Activated CD4-positive, alpha-beta T cell treated with anti-CD3 and anti-CD28 coated beads for 36 hours (primary cell): Measurements from ENCODE around the gene TCHH. TPM values are rescaled to one million over a fixed set of nuclear protein-coding genes. Genes with fewer than 3 reads are reported as not detected.

ENCODE experiments used
- ATAC-seq: fragments of 200-7000 bp; cut with Tn5 transposase; one replicate; pipeline ENCODE4 v1.10.0; 2021; ENCODE audit warnings: mild to moderate bottlenecking, moderate library complexity
- CTCF ChIA-PET: fragments of 350-600 bp; sonication (Branson Sonifier 250); formaldehyde crosslinking; loops from one replicate; lab custom pipeline; 2021; ENCODE audit warnings: antibody characterized with exemption; lab: Charles Lee
- POLR2A ChIA-PET: fragments of 350-600 bp; sonication (Branson Sonifier 250); formaldehyde crosslinking; loops from one replicate; lab custom pipeline; 2021; ENCODE audit warnings: antibody characterized with exemption, inconsistent platforms; lab: Charles Lee
- DNase-seq: peaks from one replicate; pipeline ENCODE4 v3.0.0-alpha.2; 2020
- H3K27ac Mint-ChIP-seq: one replicate; pipeline ENCODE4 v1.8.0; 2021; ENCODE audit warnings: mixed read lengths
- H3K27me3 Mint-ChIP-seq: one replicate; pipeline ENCODE4 v1.8.0; 2021; ENCODE audit warnings: mixed read lengths
- H3K36me3 Mint-ChIP-seq: one replicate; pipeline ENCODE4 v1.8.0; 2021; ENCODE audit warnings: low read depth, mixed read lengths
- H3K4me1 Mint-ChIP-seq: one replicate; pipeline ENCODE4 v1.8.0; 2021; ENCODE audit warnings: mixed read lengths
- H3K4me3 Mint-ChIP-seq: one replicate; pipeline ENCODE4 v1.8.0; 2021; ENCODE audit warnings: mild to moderate bottlenecking, moderate library complexity, mixed read lengths
- H3K9me3 Mint-ChIP-seq: one replicate; pipeline ENCODE4 v1.8.0; 2021; ENCODE audit warnings: low read depth, mixed read lengths
- intact Hi-C, 2 experiments: fragments of 100-400 bp; cut with DNase I in 1 of 2; cut with micrococcal nuclease in 1 of 2; formaldehyde crosslinking; loops; one replicate each; pipeline versions ENCODE4 v1.14.2 to v1.15.1; 2022 to 2024; cut with DNase I, micrococcal nuclease
- total RNA-seq, 2 experiments: library from RNA; stranded (reverse); gene quantifications; one replicate each; pipeline ENCODE4 v1.2.3, GENCODE V29; 2021

The TCHH gene
- total RNA-seq, 2 experiments from 2014 or later, result 0.05 TPM; not detected in 1

- no peak overlapping the region for H3K27ac Mint-ChIP-seq
- H3K4me3 Mint-ChIP-seq, result no peak overlapping the region
- H3K9me3 Mint-ChIP-seq, result no peaks in the 10 kb centered on the region
- ChIA-PET POLR2A (interaction anchor here (0.6 kb wide), 1 partner anchor 348 kb away, joined by 7 read pairs; no protein-coding TSS in a partner anchor), CTCF (interaction anchor here (0.6 to 6.3 kb wide), 20 partner anchors 11 to 1833 kb away, joined by 3 to 33 read pairs (median 4); no protein-coding TSS in a partner anchor)
- no peaks in the 10 kb centered on the region for H3K4me1 Mint-ChIP-seq
- peaks cover 14% of the 10 kb centered on the region for H3K27me3 Mint-ChIP-seq
- intact Hi-C loops, result loop anchor here (2.0 to 5.0 kb wide), 2 partner anchors 59 to 77 kb away; no protein-coding TSS in a partner anchor
- DNase-seq (peak; percentile 70), ATAC-seq (peak; percentile 40)
- H3K36me3 Mint-ChIP-seq, result no peaks in the 10 kb centered on the region
Measured at GRCh38 chr1:152111515-152111968, 3.7 kb downstream of the TCHH start.

- peak; percentile 63 for ATAC-seq
- Mint-ChIP-seq H3K27me3 (peaks cover 13% of the 10 kb centered on the region), H3K4me3 (no peak overlapping the region), H3K9me3 (no peaks in the 10 kb centered on the region), H3K27ac (no peak overlapping the region), H3K4me1 (no peaks in the 10 kb centered on the region), H3K36me3 (no peaks in the 10 kb centered on the region)
- CTCF ChIA-PET, result interaction anchor here (0.6 to 6.3 kb wide), 22 partner anchors 10 to 1834 kb away, joined by 3 to 33 read pairs (median 4); no protein-coding TSS in a partner anchor
- POLR2A ChIA-PET, result no interaction called here
- DNase-seq, result peak; percentile 65
- intact Hi-C loops, result loop anchor here (1.0 to 5.0 kb wide), 3 partner anchors 59 to 78 kb away; no protein-coding TSS in a partner anchor
Measured at GRCh38 chr1:152110860-152111514, 4.3 kb downstream of the TCHH start.

GRCh38 chr1:152110365-152110859, 4.8 kb downstream of the TCHH start:
- ATAC-seq (peak; percentile 75), DNase-seq (peak; percentile 62)
- intact Hi-C loops, result loop anchor here (1.0 to 5.0 kb wide), 3 partner anchors 58 to 78 kb away; no protein-coding TSS in a partner anchor
- Mint-ChIP-seq H3K4me1 (no peaks in the 10 kb centered on the region), H3K9me3 (no peaks in the 10 kb centered on the region), H3K4me3 (no peak overlapping the region), H3K36me3 (no peaks in the 10 kb centered on the region), H3K27ac (no peak overlapping the region), H3K27me3 (peaks cover 14% of the 10 kb centered on the region)
- ChIA-PET POLR2A (interaction anchor here (1.0 kb wide), 1 partner anchor 51 kb away, joined by 3 read pairs; no protein-coding TSS in a partner anchor), CTCF (interaction anchor here (0.6 to 6.3 kb wide), 18 partner anchors 9 to 349 kb away, joined by 3 to 33 read pairs (median 6); no protein-coding TSS in a partner anchor)

GRCh38 chr1:152109998-152110294, 5.3 kb downstream of the TCHH start:
- ChIA-PET POLR2A (interaction anchor here (1.0 kb wide), 1 partner anchor 52 kb away, joined by 3 read pairs; no protein-coding TSS in a partner anchor), CTCF (interaction anchor here (0.6 to 6.3 kb wide), 17 partner anchors 9 to 1385 kb away, joined by 3 to 33 read pairs (median 4); no protein-coding TSS in a partner anchor)
- no peaks in the 10 kb centered on the region for H3K9me3 Mint-ChIP-seq
- no peaks in the 10 kb centered on the region for H3K36me3 Mint-ChIP-seq
- H3K4me1 Mint-ChIP-seq, result no peaks in the 10 kb centered on the region
- no peak for ATAC-seq
- DNase-seq, result no peak
- peaks cover 15% of the 10 kb centered on the region for H3K27me3 Mint-ChIP-seq
- H3K4me3 Mint-ChIP-seq, result no peak overlapping the region
- H3K27ac Mint-ChIP-seq, result no peak overlapping the region
- intact Hi-C loops, result loop anchor here (1.0 to 5.0 kb wide), 3 partner anchors 58 to 79 kb away; no protein-coding TSS in a partner anchor

GRCh38 chr1:152109231-152109997, 5.8 kb downstream of the TCHH start:
- ChIA-PET CTCF (interaction anchor here (0.6 to 6.3 kb wide), 15 partner anchors 8 to 1386 kb away, joined by 3 to 33 read pairs (median 5); no protein-coding TSS in a partner anchor), POLR2A (interaction anchor here (1.0 kb wide), 1 partner anchor 52 kb away, joined by 3 read pairs; no protein-coding TSS in a partner anchor)
- no peak overlapping the region for H3K27ac Mint-ChIP-seq

GRCh38 chr1:152108882-152109222, 6.4 kb downstream of the TCHH start:
- no peak overlapping the region for H3K4me3 Mint-ChIP-seq
- ChIA-PET CTCF (interaction anchor here (0.7 to 6.3 kb wide), 9 partner anchors 9 to 350 kb away, joined by 3 to 33 read pairs (median 8); no protein-coding TSS in a partner anchor), POLR2A (no interaction called here)
- no peaks in the 10 kb centered on the region for H3K4me1 Mint-ChIP-seq
- H3K36me3 Mint-ChIP-seq, result no peaks in the 10 kb centered on the region
- H3K9me3 Mint-ChIP-seq, result no peaks in the 10 kb centered on the region
- intact Hi-C loops, result no loop called here
- ATAC-seq, result no peak
- DNase-seq, result no peak
- H3K27ac Mint-ChIP-seq, result no peak overlapping the region
- H3K27me3 Mint-ChIP-seq, result peaks cover 14% of the 10 kb centered on the region

More at GRCh38 chr1:152109231-152109997, 5.8 kb downstream of the TCHH start:
- no peak overlapping the region for H3K4me3 Mint-ChIP-seq
- ATAC-seq (no peak), DNase-seq (peak; percentile 6)
- H3K27me3 Mint-ChIP-seq, result peaks cover 14% of the 10 kb centered on the region
- intact Hi-C loops, result no loop called here
- H3K9me3 Mint-ChIP-seq, result no peaks in the 10 kb centered on the region
- H3K36me3 Mint-ChIP-seq, result no peaks in the 10 kb centered on the region
- no peaks in the 10 kb centered on the region for H3K4me1 Mint-ChIP-seq

GRCh38 chr1:152107984-152108881, 7.0 kb downstream of the TCHH start:
- ChIA-PET CTCF (interaction anchor here (0.7 to 6.3 kb wide), 11 partner anchors 9 to 351 kb away, joined by 3 to 33 read pairs (median 3); no protein-coding TSS in a partner anchor), POLR2A (no interaction called here)
- Mint-ChIP-seq H3K9me3 (no peaks in the 10 kb centered on the region), H3K36me3 (no peaks in the 10 kb centered on the region), H3K4me1 (no peaks in the 10 kb centered on the region), H3K27me3 (peaks cover 18% of the 10 kb centered on the region), H3K27ac (no peak overlapping the region), H3K4me3 (no peak overlapping the region)
- intact Hi-C loops, result no loop called here
- DNase-seq, result peak; percentile 14
- ATAC-seq, result no peak

- ATAC-seq, result no peak
- Mint-ChIP-seq H3K9me3 (no peaks in the 10 kb centered on the region), H3K4me1 (no peaks in the 10 kb centered on the region), H3K27ac (no peak overlapping the region), H3K36me3 (no peaks in the 10 kb centered on the region), H3K4me3 (no peak overlapping the region), H3K27me3 (peaks cover 23% of the 10 kb centered on the region)
- ChIA-PET POLR2A (no interaction called here), CTCF (interaction anchor here (0.7 to 5.3 kb wide), 7 partner anchors 10 to 157 kb away, joined by 3 to 33 read pairs (median 4); no protein-coding TSS in a partner anchor)
- peak; percentile 27 for DNase-seq
- intact Hi-C loops, result no loop called here
Measured at GRCh38 chr1:152107031-152107983, 7.9 kb downstream of the TCHH start.

- intact Hi-C loops, result no loop called here
- POLR2A ChIA-PET, result interaction anchor here (0.6 kb wide), 1 partner anchor 37 kb away, joined by 3 read pairs; no protein-coding TSS in a partner anchor
- DNase-seq (no peak), ATAC-seq (no peak)
- Mint-ChIP-seq H3K9me3 (no peaks in the 10 kb centered on the region), H3K36me3 (no peaks in the 10 kb centered on the region), H3K27ac (no peak overlapping the region), H3K4me1 (no peaks in the 10 kb centered on the region), H3K4me3 (no peak overlapping the region), H3K27me3 (peaks cover 41% of the 10 kb centered on the region)
- CTCF ChIA-PET, result interaction anchor here (1.5 to 1.7 kb wide), 2 partner anchors 10 to 13 kb away, joined by 3 to 5 read pairs; no protein-coding TSS in a partner anchor
Measured at GRCh38 chr1:152104854-152105253, 10.4 kb downstream of the TCHH start.
